Naive B cell (primary cell): ENCODE measurements around the gene PLCE1. TPM values are rescaled to one million over a fixed set of nuclear protein-coding genes. Genes with fewer than 3 reads are reported as not detected.

Source experiments
- ATAC-seq, 2 donors: fragments of 150-1000 bp; cut with Tn5 transposase; 2 replicates each; pipeline ENCODE4 v1.10.0; 2021; ENCODE audit warnings: low read depth in 2 of 2, mild to moderate bottlenecking in 2 of 2, moderate library complexity in 2 of 2
- DNase-seq: peaks from one replicate; pipeline ENCODE4 v3.0.0; 2022
- H3K27ac Mint-ChIP-seq, 6 donors: one replicate each; pipeline ENCODE4 v1.8.0; 2020 to 2022; ENCODE audit warnings: mild to moderate bottlenecking in 6 of 6, mixed read lengths in 6 of 6, moderate library complexity in 5 of 6, inconsistent platforms in 2 of 6
- H3K27me3 Mint-ChIP-seq, 3 donors: one replicate each; pipeline ENCODE4 v1.8.0; 2021 to 2022; ENCODE audit warnings: mixed read lengths in 3 of 3, mild to moderate bottlenecking in 1 of 3
- H3K36me3 Mint-ChIP-seq, 2 donors: one replicate each; pipeline ENCODE4 v1.8.0; 2020 to 2022; ENCODE audit warnings: mixed read lengths in 2 of 2, inconsistent platforms in 1 of 2, mild to moderate bottlenecking in 1 of 2
- H3K4me1 Mint-ChIP-seq, 3 donors: one replicate each; pipeline ENCODE4 v1.8.0; 2020 to 2022; ENCODE audit warnings: mixed read lengths in 3 of 3, inconsistent platforms in 1 of 3, mild to moderate bottlenecking in 1 of 3, moderate library complexity in 1 of 3
- H3K4me3 Mint-ChIP-seq, 8 donors: one replicate each; pipeline ENCODE4 v1.8.0; 2020 to 2022; ENCODE audit warnings: mild to moderate bottlenecking in 8 of 8, mixed read lengths in 8 of 8, moderate library complexity in 8 of 8, inconsistent platforms in 2 of 8
- H3K9me3 Mint-ChIP-seq, 7 donors: one replicate each; pipeline ENCODE4 v1.8.0; 2020 to 2022; ENCODE audit warnings: mixed read lengths in 7 of 7, mild to moderate bottlenecking in 5 of 7, inconsistent platforms in 2 of 7, moderate library complexity in 1 of 7
- polyA plus RNA-seq, 6 donors: library from polyadenylated mRNA; unstranded; fragments of 300-500 nt; fragmentation: Illumina TruSeq; gene quantifications; one replicate each; pipeline ENCODE4 v1.2.3, GENCODE V29; 2021; ENCODE audit warnings: low read depth in 6 of 6

Gene PLCE1
- polyA plus RNA-seq, 6 donors from 2014 or later = 0.32 to 1.9 (median 0.44) TPM

DNA sequence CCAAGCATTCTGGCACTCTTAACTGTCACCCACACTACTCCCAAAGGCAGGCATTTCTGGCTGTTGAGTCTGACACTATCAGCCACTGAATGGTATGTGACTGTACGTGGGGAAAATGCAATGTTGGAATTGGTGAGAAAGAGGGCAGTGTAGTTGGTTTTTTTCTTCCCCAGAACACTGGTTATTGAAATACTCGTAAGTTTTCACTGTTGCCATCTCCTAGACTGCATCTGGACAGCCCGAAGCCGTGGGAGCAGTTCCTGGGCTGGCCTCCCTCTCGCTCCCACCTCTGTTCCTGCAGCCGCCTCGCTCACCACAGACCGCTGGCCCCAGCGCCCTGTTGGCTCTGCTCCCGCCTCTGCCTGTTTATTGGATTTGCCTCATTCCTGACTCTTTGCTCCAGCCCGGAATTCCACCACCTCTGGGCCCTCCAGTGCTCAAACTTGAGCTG is 5.7 kb downstream of the PLCE1 start:
- Mint-ChIP-seq H3K27ac (no peak overlapping the region), H3K36me3 (no peaks in the 10 kb centered on the region), H3K27me3 (peaks cover 43 to 59% (median 56%) of the 10 kb centered on the region in 3 donors), H3K9me3 (peaks cover 0 to 5% (median 3%) of the 10 kb centered on the region in 7 donors), H3K4me1 (no peaks in the 10 kb centered on the region), H3K4me3 (no peak overlapping the region)
- ATAC-seq (no peak), DNase-seq (no peak)

DNA sequence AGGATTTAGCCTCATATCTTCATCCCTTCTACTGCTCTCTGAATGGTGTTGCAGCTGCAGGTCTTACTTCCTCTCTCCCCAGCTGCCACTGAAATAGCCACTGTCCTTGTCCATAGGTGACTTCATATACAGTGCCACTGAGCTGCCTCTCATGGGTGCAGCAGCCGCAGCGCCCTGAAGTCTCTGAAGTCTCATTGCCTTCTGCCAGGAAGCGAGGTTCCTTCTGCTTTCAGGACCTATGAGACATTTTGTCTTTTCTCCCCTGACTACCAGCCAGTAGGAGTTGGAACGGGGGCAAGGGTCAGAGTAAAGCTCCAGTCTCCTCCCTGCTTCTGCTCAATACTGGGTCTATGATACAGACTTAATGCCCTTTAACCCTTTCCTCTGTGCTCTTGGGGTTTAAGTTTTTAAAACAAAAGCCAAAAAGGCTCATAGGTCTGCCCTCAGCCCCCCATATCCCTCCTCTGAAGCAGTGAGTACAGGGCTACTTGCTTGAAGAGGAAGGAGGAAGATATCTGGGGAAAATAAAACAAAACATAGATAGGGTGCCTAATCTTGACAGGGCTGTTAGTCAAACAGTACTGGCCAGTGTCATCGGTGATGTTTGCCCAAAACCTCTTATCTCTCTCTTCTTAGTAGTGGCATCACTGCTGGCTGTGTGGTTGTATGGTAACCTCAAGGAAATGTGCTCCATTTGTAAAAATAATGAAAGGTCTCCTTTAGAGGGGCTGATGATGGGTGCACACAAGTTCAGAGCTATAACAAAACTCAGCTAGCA is 7.1 kb downstream of the PLCE1 start:
- Mint-ChIP-seq H3K9me3 (peaks cover 0 to 5% (median 3%) of the 10 kb centered on the region in 7 donors), H3K4me1 (no peaks in the 10 kb centered on the region), H3K36me3 (no peaks in the 10 kb centered on the region), H3K27me3 (peaks cover 33 to 50% (median 47%) of the 10 kb centered on the region in 3 donors), H3K4me3 (no peak overlapping the region), H3K27ac (no peak overlapping the region)
- ATAC-seq (no peak), DNase-seq (no peak)

DNA sequence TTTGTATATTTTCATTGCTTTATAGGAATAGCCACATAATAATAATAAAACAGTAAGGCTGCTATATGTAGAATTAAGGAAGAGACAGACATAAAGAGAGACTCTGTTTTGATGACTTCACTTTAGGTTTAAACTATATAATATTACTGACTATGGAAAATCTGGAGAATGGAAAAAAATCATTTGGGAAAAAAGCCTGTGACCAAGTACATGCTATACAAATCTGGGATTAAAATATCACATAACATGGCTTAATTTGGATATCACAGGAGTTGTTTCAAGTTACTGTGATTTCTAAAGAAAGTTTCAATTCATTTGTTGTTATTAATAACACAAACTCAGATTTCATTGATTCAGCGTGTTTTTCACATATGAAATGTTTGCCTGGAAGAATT is 7.7 kb downstream of the PLCE1 start:
- Mint-ChIP-seq H3K4me1 (no peaks in the 10 kb centered on the region), H3K36me3 (no peaks in the 10 kb centered on the region), H3K9me3 (peaks cover 0 to 5% (median 0%) of the 10 kb centered on the region in 7 donors), H3K27me3 (peaks cover 31 to 47% (median 45%) of the 10 kb centered on the region in 3 donors), H3K4me3 (no peak overlapping the region), H3K27ac (no peak overlapping the region)
- DNase-seq (no peak), ATAC-seq (no peak)

DNA sequence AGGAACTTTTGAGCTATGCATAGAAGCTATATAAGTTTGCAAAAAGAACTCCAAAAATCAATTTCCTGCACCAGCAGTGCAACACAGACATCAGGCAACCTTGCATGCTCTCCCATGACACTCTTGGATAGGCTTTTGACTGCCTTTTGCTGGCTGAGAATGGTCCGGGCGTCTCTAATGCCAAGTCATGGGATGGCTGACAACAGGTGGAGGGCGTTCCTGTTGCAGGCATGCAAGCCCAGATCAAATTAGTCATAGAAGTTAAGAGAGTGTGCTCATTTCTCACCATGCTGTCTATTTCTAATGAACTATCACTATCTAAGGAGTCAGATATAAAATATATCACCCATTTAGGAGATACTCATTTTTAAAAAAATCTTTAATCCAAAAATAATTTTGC is 8.4 kb downstream of the PLCE1 start:
- DNase-seq = no peak
- H3K4me3 Mint-ChIP-seq = no peak overlapping the region
- no peak overlapping the region for H3K27ac Mint-ChIP-seq
- H3K9me3 Mint-ChIP-seq = peaks cover 0 to 5% (median 0%) of the 10 kb centered on the region in 7 donors
- no peak for ATAC-seq
- H3K36me3 Mint-ChIP-seq = no peaks in the 10 kb centered on the region
- H3K27me3 Mint-ChIP-seq = peaks cover 35 to 52% (median 50%) of the 10 kb centered on the region in 3 donors
- no peaks in the 10 kb centered on the region for H3K4me1 Mint-ChIP-seq

DNA sequence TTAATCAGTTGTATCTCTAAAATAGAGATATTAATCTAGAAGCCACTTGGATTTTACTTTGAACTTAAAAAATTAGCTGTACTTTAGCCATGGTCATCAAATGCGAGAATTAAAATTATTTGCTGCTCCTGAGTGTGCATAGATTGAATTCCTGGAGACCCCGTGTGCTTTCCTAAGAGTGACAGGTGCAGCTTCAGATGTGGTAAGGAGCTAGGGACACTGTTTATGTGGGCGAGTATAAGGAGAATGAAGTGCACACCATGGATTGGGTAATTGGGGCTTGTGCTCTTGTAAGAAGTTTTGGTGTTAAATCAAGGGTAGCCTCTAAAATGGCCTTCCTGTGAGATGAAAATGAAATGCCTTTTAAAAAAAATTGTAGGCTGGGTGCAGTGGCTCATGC is 9.8 kb downstream of the PLCE1 start:
- H3K4me3 Mint-ChIP-seq = no peak overlapping the region
- H3K9me3 Mint-ChIP-seq = no peaks in the 10 kb centered on the region
- ATAC-seq (no peak), DNase-seq (no peak)
- H3K4me1 Mint-ChIP-seq = no peaks in the 10 kb centered on the region
- H3K36me3 Mint-ChIP-seq = no peaks in the 10 kb centered on the region
- no peak overlapping the region for H3K27ac Mint-ChIP-seq
- peaks cover 26 to 42% (median 39%) of the 10 kb centered on the region in 3 donors for H3K27me3 Mint-ChIP-seq

DNA sequence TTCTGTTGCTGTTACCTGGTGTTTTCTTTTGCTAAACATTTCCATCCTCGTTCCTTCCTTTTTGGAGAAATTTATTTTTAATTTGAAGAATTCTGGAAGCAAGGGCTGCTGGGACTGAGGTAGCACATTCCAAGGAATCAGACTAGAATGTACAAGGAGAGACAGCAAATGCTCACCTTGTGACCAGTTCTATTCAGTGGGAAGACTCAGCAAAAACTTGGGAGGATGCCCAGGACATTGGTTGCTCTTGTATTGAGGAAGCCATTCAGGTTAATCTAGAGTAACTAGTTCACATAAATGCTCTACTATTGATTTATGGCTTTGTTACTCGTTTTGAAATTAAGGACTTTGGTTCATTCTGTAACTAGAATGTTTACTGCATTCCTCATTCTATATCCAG is 11.3 kb downstream of the PLCE1 start:
- Mint-ChIP-seq H3K4me3 (no peak overlapping the region), H3K27ac (no peak overlapping the region), H3K9me3 (peaks cover 0 to 3% (median 0%) of the 10 kb centered on the region in 7 donors), H3K36me3 (no peaks in the 10 kb centered on the region), H3K4me1 (no peaks in the 10 kb centered on the region), H3K27me3 (peaks cover 20 to 28% (median 27%) of the 10 kb centered on the region in 3 donors)
- DNase-seq = no peak
- no peak for ATAC-seq

DNA sequence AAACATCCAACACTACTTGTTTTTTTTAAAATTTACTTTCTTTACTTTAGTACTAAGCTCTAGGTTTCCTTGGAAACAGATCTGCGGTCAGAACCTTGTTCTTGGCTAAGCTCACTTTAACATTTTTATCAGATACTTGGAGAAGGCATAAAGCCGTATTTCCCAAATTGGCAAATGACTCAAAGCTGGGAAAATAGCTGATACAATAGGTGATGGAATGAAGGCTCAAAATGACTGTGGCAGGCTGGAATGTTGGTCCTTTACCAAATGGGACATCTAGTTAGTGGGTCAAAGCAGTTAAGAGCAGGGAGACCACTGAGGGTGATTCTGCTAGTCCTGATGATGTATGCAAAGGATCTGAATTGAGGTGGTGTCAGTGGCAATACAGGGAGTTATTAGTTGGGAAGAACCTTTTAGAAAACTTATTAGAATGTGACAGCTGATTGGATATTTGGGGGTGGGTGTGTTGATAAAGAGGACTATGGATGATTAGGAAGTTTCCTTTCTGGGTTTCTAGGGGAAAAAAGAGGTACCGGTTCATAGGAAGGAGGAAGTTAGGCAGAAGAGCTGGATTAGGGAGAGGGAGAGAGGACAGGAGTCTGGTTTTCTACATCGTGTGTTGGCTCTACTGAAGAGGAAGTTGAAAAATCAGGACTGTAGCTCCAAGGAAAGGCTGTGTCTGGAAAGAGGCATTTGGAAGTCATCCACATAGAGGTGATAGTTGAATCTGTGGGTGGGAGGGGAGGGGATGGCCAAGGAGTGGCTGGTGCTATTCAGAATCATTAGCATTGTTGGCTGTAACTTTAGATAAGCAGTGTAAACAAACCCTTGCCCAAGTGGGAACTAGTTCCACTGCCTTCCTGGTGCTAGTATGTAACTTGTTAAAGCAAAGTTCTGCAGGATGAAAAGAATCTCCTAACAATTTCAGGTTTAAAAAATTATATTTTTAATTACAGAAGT is 13.1 kb downstream of the PLCE1 start:
- H3K27ac Mint-ChIP-seq = no peak overlapping the region
- H3K27me3 Mint-ChIP-seq = peaks cover 15 to 19% (median 18%) of the 10 kb centered on the region in 3 donors
- peaks cover 0 to 6% (median 0%) of the 10 kb centered on the region in 7 donors for H3K9me3 Mint-ChIP-seq
- no peaks in the 10 kb centered on the region for H3K4me1 Mint-ChIP-seq
- ATAC-seq (no peak), DNase-seq (no peak)
- no peak overlapping the region for H3K4me3 Mint-ChIP-seq
- no peaks in the 10 kb centered on the region for H3K36me3 Mint-ChIP-seq

DNA sequence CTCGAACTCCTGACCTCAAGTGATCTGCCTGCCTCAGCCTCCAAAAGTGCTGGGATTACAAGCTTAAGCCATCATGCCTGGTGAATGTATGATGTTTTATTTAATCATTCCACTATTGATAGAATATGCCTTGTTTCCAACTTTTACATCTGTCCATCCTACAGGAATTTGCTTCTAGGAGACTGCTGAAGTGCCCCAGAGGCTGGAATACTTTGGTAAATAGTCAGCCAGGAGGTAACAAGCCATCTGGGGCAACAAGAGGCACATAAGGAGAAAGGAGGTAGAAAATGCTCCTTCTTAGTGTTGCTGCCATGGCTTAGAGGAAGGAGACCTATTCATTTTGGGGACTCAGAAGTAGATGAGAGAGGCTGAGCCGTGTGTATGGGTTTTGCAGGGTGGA is 14.8 kb downstream of the PLCE1 start:
- DNase-seq (no peak), ATAC-seq (no peak)
- H3K36me3 Mint-ChIP-seq = no peaks in the 10 kb centered on the region
- H3K27ac Mint-ChIP-seq = no peak overlapping the region
- H3K4me3 Mint-ChIP-seq = peak overlapping the region in 1 of 8 donors; percentile 25
- peaks cover 0 to 6% (median 2%) of the 10 kb centered on the region in 7 donors for H3K9me3 Mint-ChIP-seq
- no peaks in the 10 kb centered on the region for H3K4me1 Mint-ChIP-seq
- peaks cover 19 to 28% (median 25%) of the 10 kb centered on the region in 3 donors for H3K27me3 Mint-ChIP-seq

DNA sequence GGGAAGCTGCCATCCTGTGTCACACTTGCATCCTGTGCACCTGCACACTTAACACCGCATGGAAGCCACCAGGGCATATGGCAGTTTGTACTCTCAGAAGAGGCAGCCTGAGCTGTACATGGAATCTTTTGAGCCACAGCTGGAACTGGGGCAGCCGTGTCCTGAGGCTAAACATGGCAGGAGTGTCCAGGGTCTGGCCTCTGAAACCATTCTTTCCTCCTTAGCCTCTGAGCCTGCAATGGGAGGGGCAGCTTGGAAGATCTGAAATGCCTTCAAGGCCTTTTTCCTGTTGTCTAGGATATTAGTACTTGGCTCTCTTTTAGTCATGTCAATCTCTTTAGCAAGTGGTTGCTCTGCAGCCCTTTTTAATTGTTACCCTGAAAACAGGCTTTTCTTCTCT is 16.4 kb downstream of the PLCE1 start:
- Mint-ChIP-seq H3K27me3 (peaks cover 19 to 28% (median 25%) of the 10 kb centered on the region in 3 donors), H3K4me1 (no peaks in the 10 kb centered on the region), H3K4me3 (no peak overlapping the region), H3K36me3 (no peaks in the 10 kb centered on the region), H3K9me3 (peaks cover 0 to 6% (median 2%) of the 10 kb centered on the region in 7 donors), H3K27ac (no peak overlapping the region)
- ATAC-seq = no peak
- no peak for DNase-seq

DNA sequence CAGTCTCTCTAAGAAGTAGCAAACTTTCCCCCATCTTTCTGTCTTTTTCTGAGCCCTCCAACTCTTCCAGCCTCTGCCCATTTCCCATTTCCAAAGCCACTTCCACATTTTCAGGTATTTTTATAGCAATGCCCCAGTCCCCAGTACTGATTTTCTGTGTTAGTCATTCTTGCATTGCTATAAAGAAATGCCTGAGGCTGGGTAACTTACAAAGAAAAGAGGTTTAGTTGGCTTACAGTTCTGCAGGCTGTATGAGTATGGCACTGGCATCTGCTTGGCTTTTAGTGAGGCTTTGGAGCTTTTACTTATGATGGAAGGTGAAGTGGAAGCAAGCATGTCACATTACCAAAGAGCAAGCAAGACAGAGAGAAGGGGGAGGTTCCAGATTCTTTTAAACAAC is 17.2 kb downstream of the PLCE1 start:
- Mint-ChIP-seq H3K27ac (no peak overlapping the region), H3K4me1 (no peaks in the 10 kb centered on the region), H3K36me3 (no peaks in the 10 kb centered on the region), H3K9me3 (peaks cover 0 to 6% (median 2%) of the 10 kb centered on the region in 7 donors), H3K27me3 (peaks cover 14 to 22% (median 20%) of the 10 kb centered on the region in 3 donors), H3K4me3 (no peak overlapping the region)
- DNase-seq (no peak), ATAC-seq (no peak)

DNA sequence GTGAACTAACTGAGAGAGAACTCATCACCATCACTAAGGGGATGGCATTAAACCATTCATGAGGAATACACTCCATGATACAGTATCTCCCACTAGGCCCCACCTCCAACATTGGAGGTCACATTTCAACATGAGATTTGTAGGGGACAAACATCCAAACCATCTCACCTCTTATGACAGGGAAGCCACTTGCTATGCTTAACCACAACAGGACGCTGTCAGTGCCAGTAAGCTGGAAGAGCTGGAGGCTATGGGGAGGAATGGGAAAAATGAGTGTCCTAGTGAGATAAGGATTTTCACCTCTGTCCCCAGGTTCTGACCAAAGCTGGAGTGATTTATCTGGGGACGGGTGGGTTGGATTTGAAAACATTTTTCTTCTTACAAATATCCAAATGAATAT is 17.6 kb downstream of the PLCE1 start:
- Mint-ChIP-seq H3K36me3 (no peaks in the 10 kb centered on the region), H3K9me3 (peaks cover 0 to 6% (median 2%) of the 10 kb centered on the region in 7 donors), H3K27ac (no peak overlapping the region), H3K27me3 (peaks cover 10 to 20% (median 17%) of the 10 kb centered on the region in 3 donors), H3K4me3 (no peak overlapping the region), H3K4me1 (no peaks in the 10 kb centered on the region)
- no peak for DNase-seq
- ATAC-seq = no peak

DNA sequence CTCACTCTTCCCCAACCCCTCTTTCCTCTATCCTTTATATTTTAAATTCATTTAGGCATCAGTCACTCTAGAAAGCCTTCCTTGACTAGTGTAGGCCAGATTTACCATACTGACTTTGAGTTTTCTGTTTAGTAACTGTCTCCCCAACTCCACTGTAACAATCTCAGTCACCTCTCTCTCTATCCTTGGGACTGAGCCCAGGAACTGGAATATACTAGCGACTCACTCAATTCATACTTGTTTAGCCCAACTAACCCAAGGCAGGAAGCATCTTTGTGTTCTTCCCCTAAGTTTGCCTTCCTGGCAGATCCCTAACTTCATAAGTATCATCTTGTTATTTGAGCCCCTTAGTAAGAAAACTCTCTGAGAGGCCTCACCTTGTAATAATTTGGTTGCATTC is 19.1 kb downstream of the PLCE1 start:
- no peak for DNase-seq
- H3K9me3 Mint-ChIP-seq = peaks cover 0 to 6% (median 2%) of the 10 kb centered on the region in 7 donors
- no peak overlapping the region for H3K4me3 Mint-ChIP-seq
- no peak overlapping the region for H3K27ac Mint-ChIP-seq
- no peaks in the 10 kb centered on the region for H3K4me1 Mint-ChIP-seq
- no peak for ATAC-seq
- H3K36me3 Mint-ChIP-seq = no peaks in the 10 kb centered on the region
- H3K27me3 Mint-ChIP-seq = peaks cover 5 to 11% (median 10%) of the 10 kb centered on the region in 3 donors

DNA sequence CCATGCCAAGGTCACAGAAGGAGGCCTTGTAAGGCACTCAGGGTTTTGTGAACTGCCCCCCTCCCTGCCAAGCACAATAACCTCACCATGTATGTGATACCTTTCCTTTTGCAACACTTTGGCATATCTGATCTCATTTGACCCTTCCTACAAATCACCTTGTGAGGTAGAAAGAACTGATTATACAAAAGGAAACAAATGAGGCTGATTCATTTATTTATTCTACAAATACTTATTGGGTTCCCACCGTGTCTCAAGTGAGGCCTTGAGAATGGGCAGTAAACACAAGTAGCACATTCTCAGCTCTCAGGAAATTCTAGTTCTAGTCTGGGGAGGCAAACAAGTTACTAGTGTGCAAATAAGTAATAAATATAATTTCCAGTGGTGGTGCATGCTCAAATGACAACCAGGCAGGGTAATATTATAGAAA is 19.6 kb downstream of the PLCE1 start:
- Mint-ChIP-seq H3K4me3 (no peak overlapping the region), H3K4me1 (no peaks in the 10 kb centered on the region), H3K27me3 (peaks cover 7 to 11% (median 10%) of the 10 kb centered on the region in 3 donors), H3K36me3 (no peaks in the 10 kb centered on the region), H3K9me3 (peaks cover 0 to 6% (median 2%) of the 10 kb centered on the region in 7 donors), H3K27ac (no peak overlapping the region)
- ATAC-seq = no peak
- DNase-seq = no peak
